Testis (tissue), 3 donors: ENCODE data around the gene NPC2. TPM values are rescaled to one million over a fixed set of nuclear protein-coding genes. Genes with fewer than 3 reads are reported as not detected.

Experiments used
- DNase-seq: peaks from one replicate; pipeline ENCODE4 v3.0.0-alpha.2; 2019
- H3K27ac ChIP-seq, 2 donors: fragments of 200-600 bp; sonication (generic); one replicate each; pipeline ENCODE4 v1.5.1; 2019
- H3K27me3 ChIP-seq: fragments of 200-600 bp; sonication (generic); one replicate; pipeline ENCODE4 v1.5.1; 2019
- H3K36me3 ChIP-seq: fragments of 200-600 bp; sonication (generic); one replicate; pipeline ENCODE4 v1.5.1; 2017; ENCODE audit warnings: low read depth; ENCODE audit errors: missing control alignments
- H3K4me1 ChIP-seq: fragments of 200-600 bp; sonication (generic); one replicate; pipeline ENCODE4 v1.5.1; 2019
- H3K4me3 ChIP-seq, 2 donors: fragments of 200-600 bp; sonication (generic); one replicate each; pipeline ENCODE4 v1.5.1; 2017 to 2019
- H3K9me3 ChIP-seq: fragments of 200-600 bp; sonication (generic); one replicate; pipeline ENCODE4 v1.5.1; 2017
- POLR2A ChIP-seq: fragments of 450-650 bp; IDR thresholded peaks from one replicate; pipeline ENCODE4 v1.6.1; 2017; ENCODE audit warnings: antibody characterized with exemption, mild to moderate bottlenecking, moderate library complexity
- WGBS, 2 donors: methylation state at CpG; one replicate each; pipeline ENCODE4 v1.1.5; 2018; 5-methylcytosine and 5-hydroxymethylcytosine counted together
- intact Hi-C: fragments of 100-400 bp; cut with DNase I; formaldehyde crosslinking; loops from one replicate; pipeline ENCODE4 v1.15.1; 2023; ENCODE audit warnings: low total_unique reads
- polyA plus RNA-seq: library from polyadenylated mRNA; stranded (reverse); fragments of 350-450 nt; fragmentation: Illumina TruSeq; extraction: RNeasy Lipid Tissue Mini Kit (QIAGEN cat#74804); gene quantifications from one replicate; pipeline ENCODE4 v1.2.3, GENCODE V29; 2014; ENCODE audit warnings: low read depth, low replicate concordance; ENCODE audit not compliant: insufficient read depth
- total RNA-seq, 2 donors: library from RNA; depleted of rRNA; stranded (reverse); fragments of >200 nt; gene quantifications; one replicate each; pipeline ENCODE4 v1.2.3, GENCODE V29; 2016
- TF ChIP-seq, protein P1 (sequence below), 3 experiments: fragments of 450-650 bp in 2 of 3; fragments of 200-600 bp in 1 of 3; sonication (generic) in 1 of 3; IDR thresholded peaks; one replicate each; pipeline ENCODE4 v1.5.1; 2016 to 2019; ENCODE audit warnings: antibody characterized with exemption in 3 of 3, mild to moderate bottlenecking in 2 of 3, moderate library complexity in 1 of 3

Gene NPC2
- total and polyA plus RNA-seq, 3 donors from 2014 or later = 291 to 628 (median 393) TPM

DNA sequence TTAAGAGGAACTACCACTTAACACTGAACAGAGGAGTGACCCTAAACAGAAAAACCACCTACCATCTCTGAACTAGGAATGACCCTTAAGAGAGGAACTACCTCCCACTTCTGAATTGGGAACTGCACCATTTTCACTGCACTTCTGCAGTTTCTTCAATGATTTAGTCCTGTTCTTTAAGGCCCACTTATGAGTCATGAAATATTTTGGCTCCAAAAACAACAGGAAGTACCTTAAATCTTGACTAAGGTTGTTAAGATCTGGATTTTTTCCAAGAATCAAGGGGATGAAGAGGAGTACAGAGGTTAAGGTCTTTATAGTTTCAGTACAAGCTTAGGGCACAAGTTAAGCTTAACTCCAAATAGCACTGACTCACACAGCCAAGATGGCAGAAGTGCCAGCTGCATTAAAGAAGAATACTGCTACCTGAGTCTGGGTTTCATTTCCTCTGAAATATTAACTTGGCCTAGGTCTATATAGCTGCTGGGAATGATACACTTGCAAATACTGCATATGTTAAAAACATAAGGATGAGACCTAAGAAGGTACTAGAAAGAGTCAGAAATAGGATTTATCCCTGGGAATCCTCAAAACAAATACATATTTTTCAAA, 4.2 kb downstream of the NPC2 start:
- Histone ChIP-seq H3K27me3 (no peaks in the 10 kb centered on the region), H3K27ac (no peak overlapping the region)
- intact Hi-C loops = no loop called here

GRCh38 chr14:74486164-74486563, 6.9 kb downstream of the NPC2 start:
- H3K4me3 ChIP-seq = no peak overlapping the region
- H3K36me3 ChIP-seq = no peaks in the 10 kb centered on the region
- no peaks in the 10 kb centered on the region for H3K27me3 ChIP-seq
- no peaks in the 10 kb centered on the region for H3K4me1 ChIP-seq
- H3K27ac ChIP-seq = no peak overlapping the region
- intact Hi-C loops = no loop called here
- 86 to 90% methylated on average over 3 of the region's 3 CpGs for WGBS, 2 donors
- no peak for DNase-seq
- H3K9me3 ChIP-seq = no peaks in the 10 kb centered on the region
- TF ChIP-seq, protein P1, sequence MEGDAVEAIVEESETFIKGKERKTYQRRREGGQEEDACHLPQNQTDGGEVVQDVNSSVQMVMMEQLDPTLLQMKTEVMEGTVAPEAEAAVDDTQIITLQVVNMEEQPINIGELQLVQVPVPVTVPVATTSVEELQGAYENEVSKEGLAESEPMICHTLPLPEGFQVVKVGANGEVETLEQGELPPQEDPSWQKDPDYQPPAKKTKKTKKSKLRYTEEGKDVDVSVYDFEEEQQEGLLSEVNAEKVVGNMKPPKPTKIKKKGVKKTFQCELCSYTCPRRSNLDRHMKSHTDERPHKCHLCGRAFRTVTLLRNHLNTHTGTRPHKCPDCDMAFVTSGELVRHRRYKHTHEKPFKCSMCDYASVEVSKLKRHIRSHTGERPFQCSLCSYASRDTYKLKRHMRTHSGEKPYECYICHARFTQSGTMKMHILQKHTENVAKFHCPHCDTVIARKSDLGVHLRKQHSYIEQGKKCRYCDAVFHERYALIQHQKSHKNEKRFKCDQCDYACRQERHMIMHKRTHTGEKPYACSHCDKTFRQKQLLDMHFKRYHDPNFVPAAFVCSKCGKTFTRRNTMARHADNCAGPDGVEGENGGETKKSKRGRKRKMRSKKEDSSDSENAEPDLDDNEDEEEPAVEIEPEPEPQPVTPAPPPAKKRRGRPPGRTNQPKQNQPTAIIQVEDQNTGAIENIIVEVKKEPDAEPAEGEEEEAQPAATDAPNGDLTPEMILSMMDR (IDR thresholded peaks at IDR 0.05) = no peak
- no peak for TF ChIP-seq POLR2A

More for the DNA sequence above, 4.2 kb downstream of the NPC2 start:
- no peak overlapping the region for H3K4me3 ChIP-seq
- TF ChIP-seq, protein P1 (IDR thresholded peaks at IDR 0.05) = no peak
- no peak for TF ChIP-seq POLR2A
- H3K9me3 ChIP-seq = no peaks in the 10 kb centered on the region
- DNase-seq = no peak
- peaks cover 6% of the 10 kb centered on the region for H3K4me1 ChIP-seq
- H3K36me3 ChIP-seq = no peaks in the 10 kb centered on the region

- Histone ChIP-seq H3K4me1 (no peaks in the 10 kb centered on the region), H3K9me3 (no peaks in the 10 kb centered on the region), H3K4me3 (no peak overlapping the region), H3K36me3 (no peaks in the 10 kb centered on the region), H3K27me3 (no peaks in the 10 kb centered on the region), H3K27ac (no peak overlapping the region)
- intact Hi-C loops = no loop called here
- no peak for DNase-seq
- TF ChIP-seq, protein P1 (IDR thresholded peaks at IDR 0.05) = no peak
- no peak for TF ChIP-seq POLR2A
Measured at GRCh38 chr14:74483321-74483720, 9.8 kb downstream of the NPC2 start.

GRCh38 chr14:74482571-74482970, 10.5 kb downstream of the NPC2 start:
- H3K9me3 ChIP-seq = no peaks in the 10 kb centered on the region
- no peaks in the 10 kb centered on the region for H3K27me3 ChIP-seq
- 68 to 91% methylated on average over 3 of the region's 3 CpGs for WGBS, 2 donors
- no peak overlapping the region for H3K27ac ChIP-seq
- DNase-seq = no peak
- intact Hi-C loops = no loop called here
- no peak overlapping the region for H3K4me3 ChIP-seq
- H3K4me1 ChIP-seq = peaks cover 5% of the 10 kb centered on the region
- TF ChIP-seq, protein P1 (IDR thresholded peaks at IDR 0.05) = no peak
- no peaks in the 10 kb centered on the region for H3K36me3 ChIP-seq

DNA sequence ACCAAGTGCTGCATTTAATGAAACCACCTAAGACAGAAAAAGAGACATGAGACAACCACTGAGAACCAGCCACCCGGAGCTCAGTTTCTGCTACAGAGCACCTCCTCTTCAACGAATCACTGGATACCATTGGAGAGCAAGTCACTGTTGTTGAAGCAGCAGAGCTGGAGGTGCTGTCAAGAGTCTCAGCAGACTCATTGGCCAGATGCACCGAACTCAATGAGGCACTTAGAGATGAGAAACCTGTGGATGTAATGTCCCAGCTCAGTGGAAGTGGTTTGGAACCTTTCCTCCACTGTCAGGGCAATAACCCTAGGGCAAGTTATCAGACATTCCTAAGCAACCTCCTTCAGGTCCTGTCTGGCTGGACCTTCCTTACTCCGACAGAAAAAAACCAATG, 13.1 kb downstream of the NPC2 start:
- 77 to 81% methylated on average over 4 of the region's 4 CpGs for WGBS, 2 donors
- no peak for DNase-seq
- intact Hi-C loops = no loop called here
- Histone ChIP-seq H3K4me3 (no peak overlapping the region), H3K4me1 (peaks cover 13% of the 10 kb centered on the region), H3K36me3 (no peaks in the 10 kb centered on the region), H3K9me3 (no peaks in the 10 kb centered on the region), H3K27ac (no peak overlapping the region), H3K27me3 (no peaks in the 10 kb centered on the region)
- TF ChIP-seq, protein P1 (IDR thresholded peaks at IDR 0.05) = no peak
- no peak for TF ChIP-seq POLR2A
